Measurements from ENCODE around the gene FAM83F.

The FAM83F gene

GRCh38 chr22:40056154-40056553, 61.4 kb downstream of the FAM83F start:
- Histone ChIP-seq H3K9me3 (replicated peaks in 1 of 11) (no peaks in the 10 kb centered on the region), H3K27me3 (no peaks in the 10 kb centered on the region), H4K20me1 (peaks cover 9 to 100% (median 44%) of the 10 kb centered on the region in 11 experiments; a peak in 17 of 22 replicates), H3K9ac (no peak overlapping the region), H3K36me3 (no peaks in the 10 kb centered on the region), H3K4me1 (peaks cover 4 to 35% (median 18%) of the 10 kb centered on the region in 10 experiments; a peak in 19 of 20 replicates), H3K27ac (no peak overlapping the region), H3K4me3 (no peak overlapping the region), H3K4me2 (no peak overlapping the region)
- no peak for TF ChIP-seq Cebpa-rat (IDR thresholded peaks at IDR 0.05)

- no peak overlapping the region for H3K4me3 ChIP-seq
- H3K9me3 ChIP-seq (replicated peaks in 1 of 11): no peaks in the 10 kb centered on the region
- peaks cover 0 to 31% (median 14%) of the 10 kb centered on the region in 10 experiments; a peak in 17 of 20 replicates for H3K4me1 ChIP-seq
- no peak overlapping the region for H3K4me2 ChIP-seq
- no peaks in the 10 kb centered on the region for H3K36me3 ChIP-seq
- no peaks in the 10 kb centered on the region for H3K27me3 ChIP-seq
- TF ChIP-seq Cebpa-rat (IDR thresholded peaks at IDR 0.05): 0 out of 22 replicates have a peak, but pooled peaks of 1 of the 11 experiments have one; percentile 28
- H3K9ac ChIP-seq: no peak overlapping the region
- no peak overlapping the region for H3K27ac ChIP-seq
- peaks cover 8 to 100% (median 44%) of the 10 kb centered on the region in 11 experiments; a peak in 16 of 22 replicates for H4K20me1 ChIP-seq
Measured at GRCh38 chr22:40056559-40056958, 61.8 kb downstream of the FAM83F start.

- Histone ChIP-seq H3K27me3 (no peaks in the 10 kb centered on the region), H3K36me3 (no peaks in the 10 kb centered on the region), H3K4me3 (no peak overlapping the region), H3K9ac (no peak overlapping the region), H3K9me3 (replicated peaks in 1 of 11) (no peaks in the 10 kb centered on the region), H3K4me1 (peaks cover 0 to 20% (median 10%) of the 10 kb centered on the region in 10 experiments; a peak in 7 of 20 replicates), H4K20me1 (peaks cover 8 to 100% (median 44%) of the 10 kb centered on the region in 11 experiments; a peak in 15 of 22 replicates), H3K27ac (no peak overlapping the region), H3K4me2 (0 out of 22 replicates have a peak overlapping the region, but pooled peaks of 1 of the 11 experiments have one; percentile 24)
- TF ChIP-seq Cebpa-rat (IDR thresholded peaks at IDR 0.05): no peak
Measured at GRCh38 chr22:40057652-40058051, 62.9 kb downstream of the FAM83F start.

GRCh38 chr22:40058265-40058664, 63.5 kb downstream of the FAM83F start:
- no peak overlapping the region for H3K4me2 ChIP-seq
- no peak overlapping the region for H3K27ac ChIP-seq
- no peak overlapping the region for H3K9ac ChIP-seq
- H3K4me1 ChIP-seq: peaks cover 0 to 20% (median 10%) of the 10 kb centered on the region in 10 experiments; a peak in 7 of 20 replicates
- no peaks in the 10 kb centered on the region for H3K9me3 ChIP-seq (replicated peaks in 1 of 11)
- no peak for TF ChIP-seq Cebpa-rat (IDR thresholded peaks at IDR 0.05)
- peaks cover 7 to 100% (median 44%) of the 10 kb centered on the region in 11 experiments; a peak in 16 of 22 replicates for H4K20me1 ChIP-seq
- H3K4me3 ChIP-seq: no peak overlapping the region
- H3K27me3 ChIP-seq: no peaks in the 10 kb centered on the region
- no peaks in the 10 kb centered on the region for H3K36me3 ChIP-seq

GRCh38 chr22:40065981-40066380, 71.2 kb downstream of the FAM83F start:
- no peak overlapping the region for H3K27ac ChIP-seq
- H3K4me3 ChIP-seq: no peak overlapping the region
- H3K9me3 ChIP-seq (replicated peaks in 1 of 11): no peaks in the 10 kb centered on the region
- no peaks in the 10 kb centered on the region for H3K36me3 ChIP-seq
- peaks cover 0 to 10% (median 0%) of the 10 kb centered on the region in 10 experiments; a peak in 5 of 20 replicates for H3K4me1 ChIP-seq
- H3K27me3 ChIP-seq: no peaks in the 10 kb centered on the region
- H3K9ac ChIP-seq: no peak overlapping the region
- no peak for TF ChIP-seq Cebpa-rat (IDR thresholded peaks at IDR 0.05)
- H4K20me1 ChIP-seq: peaks cover 0 to 100% (median 39%) of the 10 kb centered on the region in 11 experiments; a peak in 15 of 22 replicates
- no peak overlapping the region for H3K4me2 ChIP-seq

- Histone ChIP-seq H3K27ac (no peak overlapping the region), H4K20me1 (peaks cover 0 to 99% (median 34%) of the 10 kb centered on the region in 11 experiments; a peak in 15 of 22 replicates), H3K36me3 (no peaks in the 10 kb centered on the region), H3K9ac (no peak overlapping the region), H3K9me3 (replicated peaks in 1 of 11) (no peaks in the 10 kb centered on the region), H3K4me2 (no peak overlapping the region), H3K4me1 (peaks cover 0 to 17% (median 0%) of the 10 kb centered on the region in 10 experiments; a peak in 5 of 20 replicates), H3K4me3 (no peak overlapping the region), H3K27me3 (no peaks in the 10 kb centered on the region)
- no peak for TF ChIP-seq Cebpa-rat (IDR thresholded peaks at IDR 0.05)
Measured at GRCh38 chr22:40067639-40068038, 72.9 kb downstream of the FAM83F start.

- no peaks in the 10 kb centered on the region for H3K9me3 ChIP-seq (replicated peaks in 1 of 11)
- H3K9ac ChIP-seq: no peak overlapping the region
- H3K4me1 ChIP-seq: peaks cover 0 to 14% (median 0%) of the 10 kb centered on the region in 10 experiments; a peak in 5 of 20 replicates
- no peak for TF ChIP-seq Cebpa-rat (IDR thresholded peaks at IDR 0.05)
- H3K27ac ChIP-seq: no peak overlapping the region
- H3K4me2 ChIP-seq: 0 out of 22 replicates have a peak overlapping the region, but pooled peaks of 1 of the 11 experiments have one; percentile 3
- no peaks in the 10 kb centered on the region for H3K27me3 ChIP-seq
- H3K36me3 ChIP-seq: no peaks in the 10 kb centered on the region
- peaks cover 0 to 97% (median 25%) of the 10 kb centered on the region in 11 experiments; a peak in 14 of 22 replicates for H4K20me1 ChIP-seq
- no peak overlapping the region for H3K4me3 ChIP-seq
Measured at GRCh38 chr22:40070701-40071100, 75.9 kb downstream of the FAM83F start.

GRCh38 chr22:40071720-40072119, 77.0 kb downstream of the FAM83F start:
- no peak overlapping the region for H3K4me3 ChIP-seq
- no peaks in the 10 kb centered on the region for H3K36me3 ChIP-seq
- no peak overlapping the region for H3K4me2 ChIP-seq
- no peak for TF ChIP-seq Cebpa-rat (IDR thresholded peaks at IDR 0.05)
- H3K9me3 ChIP-seq (replicated peaks in 1 of 11): no peaks in the 10 kb centered on the region
- H4K20me1 ChIP-seq: peaks cover 0 to 97% (median 22%) of the 10 kb centered on the region in 11 experiments; a peak in 13 of 22 replicates
- H3K4me1 ChIP-seq: peaks cover 0 to 22% (median 3%) of the 10 kb centered on the region in 10 experiments; a peak in 9 of 20 replicates
- H3K9ac ChIP-seq: no peak overlapping the region
- no peaks in the 10 kb centered on the region for H3K27me3 ChIP-seq
- H3K27ac ChIP-seq: no peak overlapping the region

- Histone ChIP-seq H3K4me2 (peak overlapping the region in 5 of 11 experiments; percentile 15 to 64 (median 50); a peak in 7 of 22 replicates), H3K9ac (no peak overlapping the region; a peak in 1 of 22 replicates), H3K4me3 (no peak overlapping the region), H3K27me3 (no peaks in the 10 kb centered on the region), H3K36me3 (0 out of 22 replicates have a peak, but pooled peaks cover 0 to 4% (median 0%) of the 10 kb centered on the region in 11 experiments), H3K9me3 (replicated peaks in 1 of 11) (no peaks in the 10 kb centered on the region), H4K20me1 (peaks cover 0 to 96% (median 9%) of the 10 kb centered on the region in 11 experiments; a peak in 7 of 22 replicates), H3K27ac (no peak overlapping the region; a peak in 1 of 22 replicates), H3K4me1 (peaks cover 0 to 19% (median 3%) of the 10 kb centered on the region in 10 experiments; a peak in 7 of 20 replicates)
- TF ChIP-seq Cebpa-rat (IDR thresholded peaks at IDR 0.05): no peak
Measured at GRCh38 chr22:40076702-40077645, 82.2 kb downstream of the FAM83F start.
